H9 (cell line): ENCODE measurements around the gene PRR5L. TPM values are rescaled to one million over a fixed set of nuclear protein-coding genes. Genes with fewer than 3 reads are reported as not detected.

ENCODE experiments used
- DNase-seq: peaks from one replicate; pipeline ENCODE4 v3.0.0-alpha.2; 2017
- H2AFZ ChIP-seq: one replicate; pipeline ENCODE4 v1.6.1; 2013; ENCODE audit warnings: mild to moderate bottlenecking, low read length, control low read depth, moderate library complexity
- H2AK5ac ChIP-seq: 2 replicates; pipeline ENCODE4 v1.6.1; 2013; ENCODE audit warnings: low read length, control low read depth, mixed read lengths; ENCODE audit not compliant: insufficient read length
- H2BK120ac ChIP-seq: one replicate; pipeline ENCODE4 v1.6.1; 2013; ENCODE audit warnings: low read depth, mild to moderate bottlenecking, low read length, control low read depth, inconsistent platforms; ENCODE audit not compliant: poor library complexity, severe bottlenecking
- H2BK12ac ChIP-seq: 2 replicates; pipeline ENCODE4 v1.6.1; 2013; ENCODE audit warnings: low read length, control low read depth, mixed read lengths, low read depth; ENCODE audit not compliant: insufficient read length
- H2BK15ac ChIP-seq: 2 replicates; pipeline ENCODE4 v1.6.1; 2013; ENCODE audit warnings: low read depth, low read length, control low read depth
- H2BK20ac ChIP-seq: one replicate; pipeline ENCODE4 v1.6.1; 2013; ENCODE audit warnings: low read depth, mild to moderate bottlenecking, low read length, control low read depth, inconsistent platforms; ENCODE audit not compliant: poor library complexity, severe bottlenecking
- H2BK5ac ChIP-seq: 2 replicates; pipeline ENCODE4 v1.6.1; 2013; ENCODE audit warnings: low read length, control low read depth, mixed read lengths; ENCODE audit not compliant: insufficient read length
- H3K14ac ChIP-seq: 2 replicates; pipeline ENCODE4 v1.6.1; 2013; ENCODE audit warnings: low read length, control low read depth; ENCODE audit not compliant: insufficient read depth
- H3K18ac ChIP-seq: 2 replicates; pipeline ENCODE4 v1.6.1; 2013; ENCODE audit warnings: low read depth, mild to moderate bottlenecking, mixed read lengths, low read length, control low read depth; ENCODE audit not compliant: insufficient read length
- H3K23ac ChIP-seq: 2 replicates; pipeline ENCODE4 v1.6.1; 2013; ENCODE audit warnings: low read length, control low read depth, mixed read lengths, low read depth; ENCODE audit not compliant: insufficient read length
- H3K23me2 ChIP-seq: 2 replicates; pipeline ENCODE4 v1.6.1; 2013; ENCODE audit warnings: low read depth, mild to moderate bottlenecking, mixed read lengths, low read length, control low read depth; ENCODE audit not compliant: insufficient read length, poor library complexity, severe bottlenecking
- H3K27ac ChIP-seq: 2 replicates; pipeline ENCODE4 v1.5.1; 2013; ENCODE audit warnings: low read length, control low read depth, mixed read lengths, low read depth; ENCODE audit not compliant: insufficient read length
- H3K27me3 ChIP-seq: 2 replicates; pipeline ENCODE4 v1.6.1; 2013; ENCODE audit warnings: low read length, control low read depth, inconsistent platforms; ENCODE audit not compliant: insufficient read depth
- H3K4ac ChIP-seq: 2 replicates; pipeline ENCODE4 v1.6.1; 2013; ENCODE audit warnings: low read depth, mild to moderate bottlenecking, control low read depth, inconsistent platforms, low read length, moderate library complexity
- H3K4me1 ChIP-seq: 2 replicates; pipeline ENCODE4 v1.6.1; 2013; ENCODE audit warnings: low read length, control low read depth, inconsistent platforms; ENCODE audit not compliant: insufficient read depth
- H3K4me2 ChIP-seq: 2 replicates; pipeline ENCODE4 v1.6.1; 2013; ENCODE audit warnings: low read length, control low read depth, mixed read lengths; ENCODE audit not compliant: insufficient read length, insufficient read depth
- H3K56ac ChIP-seq: 2 replicates; pipeline ENCODE4 v1.6.1; 2013; ENCODE audit warnings: low read depth, mild to moderate bottlenecking, mixed read lengths, low read length, control low read depth; ENCODE audit not compliant: insufficient read length
- H3K79me1 ChIP-seq: 2 replicates; pipeline ENCODE4 v1.6.1; 2013; ENCODE audit warnings: low read depth, mild to moderate bottlenecking, moderate library complexity, low read length, control low read depth, inconsistent platforms; ENCODE audit not compliant: insufficient read depth, poor library complexity, severe bottlenecking
- H3K79me2 ChIP-seq: 2 replicates; pipeline ENCODE4 v1.6.1; 2013; ENCODE audit warnings: low read length, control low read depth, inconsistent platforms; ENCODE audit not compliant: insufficient read depth
- H3K9ac ChIP-seq: 2 replicates; pipeline ENCODE4 v1.6.1; 2013; ENCODE audit warnings: low read length, control low read depth, mixed read lengths; ENCODE audit not compliant: insufficient read length; ENCODE audit errors: extremely low read depth
- H3K9me3 ChIP-seq: one replicate; pipeline ENCODE4 v1.6.1; 2013; ENCODE audit warnings: low read depth, low read length, inconsistent platforms; ENCODE audit not compliant: control insufficient read depth
- H3T11ph ChIP-seq: one replicate; pipeline ENCODE4 v1.6.1; 2013; ENCODE audit warnings: mild to moderate bottlenecking, low read length, control low read depth, inconsistent platforms
- H4K20me1 ChIP-seq: one replicate; pipeline ENCODE4 v1.6.1; 2013; ENCODE audit not compliant: control insufficient read depth, insufficient read length, insufficient read depth
- H4K5ac ChIP-seq: 2 replicates; pipeline ENCODE4 v1.6.1; 2013; ENCODE audit warnings: low read depth, mild to moderate bottlenecking, mixed read lengths, low read length, control low read depth; ENCODE audit not compliant: insufficient read length
- H4K8ac ChIP-seq: replicated peaks from 2 replicates; pipeline ENCODE4 v1.6.1; 2013; ENCODE audit warnings: low read length, control low read depth, mixed read lengths, low read depth; ENCODE audit not compliant: insufficient read length
- H4K91ac ChIP-seq: 2 replicates; pipeline ENCODE4 v1.6.1; 2013; ENCODE audit warnings: low read depth, mild to moderate bottlenecking, moderate library complexity, mixed read lengths, low read length, control low read depth; ENCODE audit not compliant: insufficient read length
- H3K27ac Mint-ChIP-seq, 3 experiments: 2 replicates in 2 of 3; 3 replicates in 1 of 3; pipeline ENCODE4 v1.8.0; 2020 to 2021; ENCODE audit warnings: mixed read lengths in 3 of 3, mild to moderate bottlenecking in 1 of 3, moderate library complexity in 1 of 3
- H3K27me3 Mint-ChIP-seq: 2 replicates; pipeline ENCODE4 v1.8.0; 2021; ENCODE audit warnings: low read depth, mild to moderate bottlenecking, moderate library complexity, mixed read lengths
- H3K36me3 Mint-ChIP-seq, 3 experiments: 2 replicates in 2 of 3; 3 replicates in 1 of 3; pipeline ENCODE4 v1.8.0; 2020 to 2021; ENCODE audit warnings: low read depth in 3 of 3, mixed read lengths in 3 of 3; ENCODE audit not compliant: insufficient read depth in 1 of 3
- H3K4me1 Mint-ChIP-seq, 2 experiments: 2 replicates each; pipeline ENCODE4 v1.8.0; 2020; ENCODE audit warnings: mixed read lengths in 2 of 2
- H3K4me3 Mint-ChIP-seq, 2 experiments: 2 replicates in 1 of 2; 3 replicates in 1 of 2; pipeline ENCODE4 v1.8.0; 2020 to 2021; ENCODE audit warnings: mild to moderate bottlenecking in 2 of 2, mixed read lengths in 2 of 2, moderate library complexity in 1 of 2
- H3K9me3 Mint-ChIP-seq, 2 experiments: 2 replicates in 1 of 2; 3 replicates in 1 of 2; pipeline ENCODE4 v1.8.0; 2020; ENCODE audit warnings: mild to moderate bottlenecking in 2 of 2, mixed read lengths in 2 of 2, moderate library complexity in 1 of 2
- WGBS: extraction: QIAGEN DNeasy Blood & Tissue Kit; methylation state at CpG from one replicate; pipeline ENCODE4 v1.1.7; 2013; ENCODE audit warnings: missing lambda C conversion rate, low lambda C conversion rate, mixed read lengths; ENCODE audit not compliant: insufficient read length; ENCODE audit errors: extremely low coverage; 5-methylcytosine and 5-hydroxymethylcytosine counted together
- total RNA-seq: library from RNA; stranded (reverse); gene quantifications from 2 replicates; pipeline ENCODE4 v1.2.1, GENCODE V29; 2021
- TF ChIP-seq, protein P1 (sequence below): fragments of 200-600 bp; sonication (generic); conservative IDR thresholded peaks from 3 replicates; pipeline ENCODE4 v1.8.0; 2021; ENCODE audit warnings: antibody characterized with exemption, mild to moderate bottlenecking

PRR5L gene
- total RNA-seq, 1 experiment from 2014 or later, result 5.6 TPM

DNA sequence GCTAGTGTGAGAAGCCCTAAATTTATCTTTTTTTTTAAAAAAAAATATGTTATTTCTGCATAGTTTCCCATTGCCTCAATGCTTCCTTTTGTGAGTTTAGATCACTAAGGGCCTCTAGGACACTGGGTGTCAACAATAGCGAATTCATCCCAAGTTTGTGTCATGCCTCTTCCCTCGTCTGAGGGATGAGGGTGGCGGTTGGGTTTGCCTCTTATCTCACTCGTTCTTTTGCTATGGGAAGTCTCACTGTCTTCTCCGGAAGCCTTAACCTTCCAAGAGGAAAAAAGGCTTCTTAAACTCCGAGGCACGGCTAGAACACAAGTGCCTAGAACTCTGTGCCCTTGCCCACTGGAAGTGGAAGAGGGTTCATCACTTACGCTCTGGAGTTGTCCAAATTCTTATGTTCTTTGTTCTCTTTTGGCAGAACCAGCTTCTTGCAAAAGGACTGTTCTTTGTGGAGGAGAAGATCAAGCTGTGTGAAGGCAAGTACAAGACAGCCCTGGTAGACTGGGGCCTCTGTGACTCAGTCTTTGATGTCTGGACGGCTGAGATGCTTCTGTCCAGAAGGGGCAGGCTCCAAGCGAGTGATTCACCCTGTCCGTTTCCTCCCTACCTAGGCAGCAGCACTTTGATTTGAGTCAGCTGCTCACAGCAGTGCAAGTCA is 135.5 kb downstream of the PRR5L start:
- Histone ChIP-seq H3K79me2 (no peaks in the 10 kb centered on the region), H2BK20ac (no peak overlapping the region), H3K27ac (no peak overlapping the region), H2AFZ (no peak overlapping the region), H4K8ac (no peak overlapping the region), H3T11ph (no peak overlapping the region), H4K5ac (no peak overlapping the region), H3K23me2 (no peaks in the 10 kb centered on the region), H3K4me2 (no peak overlapping the region), H3K14ac (no peak overlapping the region), H2BK15ac (no peak overlapping the region), H3K9me3 (no peaks in the 10 kb centered on the region), H4K20me1 (no peaks in the 10 kb centered on the region), H3K9ac (no peak overlapping the region), H3K27me3 (no peaks in the 10 kb centered on the region), H3K56ac (no peak overlapping the region), H2BK120ac (no peak overlapping the region), H3K4me1 (no peaks in the 10 kb centered on the region), H3K79me1 (no peaks in the 10 kb centered on the region), H3K4ac (no peak overlapping the region), H3K18ac (no peak overlapping the region), H4K91ac (no peak overlapping the region), H2BK12ac (no peak overlapping the region), H2BK5ac (no peak overlapping the region), H2AK5ac (no peak overlapping the region), H3K23ac (no peak overlapping the region)
- TF ChIP-seq, protein P1, sequence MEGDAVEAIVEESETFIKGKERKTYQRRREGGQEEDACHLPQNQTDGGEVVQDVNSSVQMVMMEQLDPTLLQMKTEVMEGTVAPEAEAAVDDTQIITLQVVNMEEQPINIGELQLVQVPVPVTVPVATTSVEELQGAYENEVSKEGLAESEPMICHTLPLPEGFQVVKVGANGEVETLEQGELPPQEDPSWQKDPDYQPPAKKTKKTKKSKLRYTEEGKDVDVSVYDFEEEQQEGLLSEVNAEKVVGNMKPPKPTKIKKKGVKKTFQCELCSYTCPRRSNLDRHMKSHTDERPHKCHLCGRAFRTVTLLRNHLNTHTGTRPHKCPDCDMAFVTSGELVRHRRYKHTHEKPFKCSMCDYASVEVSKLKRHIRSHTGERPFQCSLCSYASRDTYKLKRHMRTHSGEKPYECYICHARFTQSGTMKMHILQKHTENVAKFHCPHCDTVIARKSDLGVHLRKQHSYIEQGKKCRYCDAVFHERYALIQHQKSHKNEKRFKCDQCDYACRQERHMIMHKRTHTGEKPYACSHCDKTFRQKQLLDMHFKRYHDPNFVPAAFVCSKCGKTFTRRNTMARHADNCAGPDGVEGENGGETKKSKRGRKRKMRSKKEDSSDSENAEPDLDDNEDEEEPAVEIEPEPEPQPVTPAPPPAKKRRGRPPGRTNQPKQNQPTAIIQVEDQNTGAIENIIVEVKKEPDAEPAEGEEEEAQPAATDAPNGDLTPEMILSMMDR, result no peak
- DNase-seq, result no peak
- H3K9me3 Mint-ChIP-seq, result no peaks in the 10 kb centered on the region
- peaks cover 0 to 5% (median 0%) of the 10 kb centered on the region in 3 experiments; a peak in 3 of 7 replicates for H3K36me3 Mint-ChIP-seq
- no peak overlapping the region for H3K27ac Mint-ChIP-seq
- no peak overlapping the region for H3K4me3 Mint-ChIP-seq
- H3K27me3 Mint-ChIP-seq, result no peaks in the 10 kb centered on the region
- WGBS, result no CpG with 5 or more reads among the region's 11 CpGs
- H3K4me1 Mint-ChIP-seq, result no peaks in the 10 kb centered on the region
